NCI-H1436 (cell line): Measurements from ENCODE around the gene SUSD4.
A peak's percentile ranks its signal among the peaks of the same experiment; 100 is the strongest.
"Not testable (repeated sequence)": the region's sequence is repeated elsewhere in the genome, so short reads cannot be mapped to it uniquely, and the experiment has no call there.

Experiments
- DNase-seq: peaks from one replicate; lab custom pipeline; 2025; lab: John Stamatoyannopoulos, UW

The SUSD4 gene

GRCh38 chr1:223253916-223254315 is 110.1 kb downstream of the SUSD4 start:
- no peak for DNase-seq

GRCh38 chr1:223251387-223251786 is 112.6 kb downstream of the SUSD4 start:
- not testable (repeated sequence) for DNase-seq

GRCh38 chr1:223250632-223251015 is 113.4 kb downstream of the SUSD4 start:
- no peak for DNase-seq

GRCh38 chr1:223249854-223250631 is 113.9 kb downstream of the SUSD4 start:
- no peak for DNase-seq

GRCh38 chr1:223248770-223249140 is 115.2 kb downstream of the SUSD4 start:
- DNase-seq = no peak

GRCh38 chr1:223248001-223248769 is 115.8 kb downstream of the SUSD4 start:
- DNase-seq = no peak

GRCh38 chr1:223246476-223247112 is 117.4 kb downstream of the SUSD4 start:
- DNase-seq = no peak

- no peak for DNase-seq
Measured at GRCh38 chr1:223245983-223246382, 118.0 kb downstream of the SUSD4 start.

GRCh38 chr1:223245411-223245810 is 118.6 kb downstream of the SUSD4 start:
- no peak for DNase-seq

GRCh38 chr1:223244366-223245103 is 119.4 kb downstream of the SUSD4 start:
- no peak for DNase-seq

- no peak for DNase-seq
Measured at GRCh38 chr1:223243441-223244050, 120.4 kb downstream of the SUSD4 start.

- DNase-seq = no peak
Measured at GRCh38 chr1:223242971-223243370, 121.0 kb downstream of the SUSD4 start.

- DNase-seq = no peak
Measured at GRCh38 chr1:223242382-223242955, 121.5 kb downstream of the SUSD4 start.

- no peak for DNase-seq
Measured at GRCh38 chr1:223240122-223240521, 123.9 kb downstream of the SUSD4 start.

- DNase-seq = no peak
Measured at GRCh38 chr1:223235091-223235490, 128.9 kb downstream of the SUSD4 start.

GRCh38 chr1:223234534-223234933 is 129.4 kb downstream of the SUSD4 start:
- DNase-seq = no peak

GRCh38 chr1:223234170-223234514 is 129.8 kb downstream of the SUSD4 start:
- no peak for DNase-seq

GRCh38 chr1:223233410-223234169 is 130.4 kb downstream of the SUSD4 start:
- no peak for DNase-seq

- peak; percentile 71 for DNase-seq
Measured at GRCh38 chr1:223233019-223233409, 131.0 kb downstream of the SUSD4 start.

GRCh38 chr1:223231581-223231980 is 132.4 kb downstream of the SUSD4 start:
- DNase-seq = no peak
